ENCODE results near the gene KCTD17.

DNA sequence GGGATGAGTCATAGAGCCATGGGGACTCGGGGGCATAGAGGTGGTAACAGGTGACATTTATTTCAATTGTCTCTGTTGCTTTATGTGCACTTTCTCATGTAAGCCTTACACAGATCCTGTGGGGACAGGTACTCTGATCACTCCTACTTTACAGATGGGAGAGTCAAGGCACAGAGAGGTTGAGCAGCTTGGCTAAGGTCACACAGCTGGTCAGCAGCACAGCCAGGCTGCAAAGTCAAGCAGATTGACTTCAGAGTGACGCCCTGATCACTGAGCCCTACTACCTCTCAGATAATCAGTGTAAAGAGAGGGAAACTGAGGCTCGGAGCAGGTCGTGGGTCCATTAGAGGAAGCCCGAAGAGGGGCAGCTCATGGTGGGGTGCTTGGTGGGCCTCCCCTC is 54.4 kb downstream of the KCTD17 start:
- TF ChIP-seq, protein P1, sequence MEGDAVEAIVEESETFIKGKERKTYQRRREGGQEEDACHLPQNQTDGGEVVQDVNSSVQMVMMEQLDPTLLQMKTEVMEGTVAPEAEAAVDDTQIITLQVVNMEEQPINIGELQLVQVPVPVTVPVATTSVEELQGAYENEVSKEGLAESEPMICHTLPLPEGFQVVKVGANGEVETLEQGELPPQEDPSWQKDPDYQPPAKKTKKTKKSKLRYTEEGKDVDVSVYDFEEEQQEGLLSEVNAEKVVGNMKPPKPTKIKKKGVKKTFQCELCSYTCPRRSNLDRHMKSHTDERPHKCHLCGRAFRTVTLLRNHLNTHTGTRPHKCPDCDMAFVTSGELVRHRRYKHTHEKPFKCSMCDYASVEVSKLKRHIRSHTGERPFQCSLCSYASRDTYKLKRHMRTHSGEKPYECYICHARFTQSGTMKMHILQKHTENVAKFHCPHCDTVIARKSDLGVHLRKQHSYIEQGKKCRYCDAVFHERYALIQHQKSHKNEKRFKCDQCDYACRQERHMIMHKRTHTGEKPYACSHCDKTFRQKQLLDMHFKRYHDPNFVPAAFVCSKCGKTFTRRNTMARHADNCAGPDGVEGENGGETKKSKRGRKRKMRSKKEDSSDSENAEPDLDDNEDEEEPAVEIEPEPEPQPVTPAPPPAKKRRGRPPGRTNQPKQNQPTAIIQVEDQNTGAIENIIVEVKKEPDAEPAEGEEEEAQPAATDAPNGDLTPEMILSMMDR (IDR thresholded peaks at IDR 0.05 in 4 of 5, conservative IDR thresholded peaks at IDR 0.05 in 1 of 5), result no peak
- no peak for TF ChIP-seq POLR2A (IDR thresholded peaks at IDR 0.05)
